SK-N-SH (cell line): Measurements from ENCODE around the gene MTCH1. TPM values are rescaled to one million over a fixed set of nuclear protein-coding genes. Genes with fewer than 3 reads are reported as not detected.

ENCODE experiments used
- CTCF ChIA-PET: fragments of 300-600, 350-600 bp; formaldehyde crosslinking; extraction: SDS; loops from one replicate; lab custom pipeline; 2021; lab: Yijun Ruan, JAX
- POLR2A ChIA-PET: fragments of 350-600 bp; sonication (Branson Sonifier 250); formaldehyde crosslinking; extraction: SDS; loops from one replicate; lab custom pipeline; 2020; ENCODE audit warnings: antibody characterized with exemption, inconsistent platforms; lab: Yijun Ruan, JAX
- DNase-seq: peaks from one replicate; pipeline ENCODE4 v3.0.0; 2012
- H2AFZ ChIP-seq: fragments of 200-600 bp; sonication (generic); 2 replicates; pipeline ENCODE4 v1.8.1; 2016; ENCODE audit warnings: antibody characterized with exemption, mild to moderate bottlenecking, low read depth
- H3F3A ChIP-seq: fragments of 200-600 bp; sonication (generic); replicated peaks from 2 replicates; pipeline ENCODE3; 2016; ENCODE audit warnings: antibody characterized with exemption, mild to moderate bottlenecking; ENCODE audit not compliant: insufficient read depth
- H3K27ac ChIP-seq, 2 experiments: fragments of 200-500 bp in 1 of 2; fragments of 200-600 bp in 1 of 2; sonication (Bioruptor generic) in 1 of 2; sonication (generic), shearing (Covaris generic) in 1 of 2; 2 replicates each; pipeline versions ENCODE4 v1.5.1 to v1.6.1; 2014 to 2016; ENCODE audit warnings: low read depth in 2 of 2, inconsistent platforms in 1 of 2, low read length in 1 of 2, mild to moderate bottlenecking in 1 of 2, mixed read lengths in 1 of 2
- H3K27me3 ChIP-seq: fragments of 200-600 bp; sonication (generic), shearing (Covaris generic); 2 replicates; pipeline ENCODE4 v1.6.1; 2016; ENCODE audit warnings: mixed run types; ENCODE audit not compliant: insufficient read depth
- H3K36me3 ChIP-seq, 2 experiments: fragments of 200-500 bp in 1 of 2; fragments of 200-600 bp in 1 of 2; sonication (Bioruptor generic) in 1 of 2; sonication (generic) in 1 of 2; replicated peaks in 1 of 2; 2 replicates each; pipeline versions ENCODE3 to v1.5.1; 2014 to 2016; ENCODE audit warnings: low read length in 1 of 2, mild to moderate bottlenecking in 1 of 2; ENCODE audit not compliant: insufficient read depth in 2 of 2, control insufficient read depth in 1 of 2
- H3K4me1 ChIP-seq, 2 experiments: fragments of 200-500 bp in 1 of 2; fragments of 200-600 bp in 1 of 2; sonication (Bioruptor generic) in 1 of 2; sonication (generic), shearing (Covaris generic) in 1 of 2; 2 replicates each; pipeline versions ENCODE4 v1.5.1 to v1.6.1; 2014 to 2016; ENCODE audit warnings: low read depth in 1 of 2, low read length in 1 of 2, mixed run types in 1 of 2; ENCODE audit not compliant: insufficient read depth in 2 of 2, control insufficient read depth in 1 of 2
- H3K4me2 ChIP-seq: fragments of 200-600 bp; sonication (generic), shearing (Covaris generic); 2 replicates; pipeline ENCODE4 v1.6.1; 2017; ENCODE audit warnings: mixed run types
- H3K4me3 ChIP-seq, 2 experiments: fragments of 200-500 bp in 1 of 2; fragments of 200-600 bp in 1 of 2; sonication (Bioruptor generic) in 1 of 2; sonication (generic), shearing (Covaris generic) in 1 of 2; 2 replicates each; pipeline versions ENCODE4 v1.5.1 to v1.8.1; 2014 to 2016; ENCODE audit warnings: low read depth in 2 of 2, inconsistent platforms in 1 of 2, low read length in 1 of 2, mild to moderate bottlenecking in 1 of 2, mixed read lengths in 1 of 2, moderate library complexity in 1 of 2
- H3K79me2 ChIP-seq: fragments of 200-600 bp; sonication (generic); 2 replicates; pipeline ENCODE4 v1.8.1; 2017; ENCODE audit warnings: mild to moderate bottlenecking; ENCODE audit not compliant: insufficient read depth
- H3K9ac ChIP-seq: fragments of 200-600 bp; sonication (generic); 2 replicates; pipeline ENCODE4 v1.6.1; 2017; ENCODE audit warnings: mixed run types
- H3K9me2 ChIP-seq: fragments of 200-600 bp; sonication (generic); 2 replicates; pipeline ENCODE4 v1.6.1; 2017; ENCODE audit warnings: mixed run types
- H3K9me3 ChIP-seq: fragments of 200-600 bp; sonication (generic); 2 replicates; pipeline ENCODE4 v1.6.1; 2017; ENCODE audit warnings: mixed run types, mild to moderate bottlenecking, moderate library complexity
- H4K20me1 ChIP-seq: fragments of 200-600 bp; sonication (generic); 2 replicates; pipeline ENCODE4 v1.6.1; 2017; ENCODE audit warnings: mild to moderate bottlenecking, mixed run types; ENCODE audit not compliant: insufficient read depth
- CHD2 ChIP-seq: fragments of 150-350 bp; IDR thresholded peaks from 2 replicates; pipeline ENCODE4 v1.6.1; 2018; ENCODE audit warnings: low read length; ENCODE audit not compliant: partially characterized antibody
- ELF1 ChIP-seq: IDR thresholded peaks from 2 replicates; pipeline ENCODE4 v1.4.0; 2012
- FOSL2 ChIP-seq: IDR thresholded peaks from 2 replicates; pipeline ENCODE4 v1.4.0; 2012; ENCODE audit warnings: low read depth, mild to moderate bottlenecking, moderate library complexity, borderline replicate concordance
- FOXM1 ChIP-seq: IDR thresholded peaks from 2 replicates; pipeline ENCODE4 v1.4.0; 2012; ENCODE audit warnings: low read depth, mild to moderate bottlenecking
- GABPA ChIP-seq: IDR thresholded peaks from 2 replicates; pipeline ENCODE4 v1.4.0; 2012; ENCODE audit warnings: low read depth, mild to moderate bottlenecking
- IRF3 ChIP-seq: fragments of 150-350 bp; IDR thresholded peaks from 2 replicates; pipeline ENCODE4 v1.6.1; 2016; ENCODE audit warnings: mild to moderate bottlenecking, low read depth, low read length
- MAX ChIP-seq: IDR thresholded peaks from 2 replicates; pipeline ENCODE4 v1.4.0; 2012; ENCODE audit warnings: low read depth
- MEF2A ChIP-seq: IDR thresholded peaks from 2 replicates; pipeline ENCODE4 v1.4.0; 2012; ENCODE audit warnings: low read depth, borderline replicate concordance
- NRF1 ChIP-seq: IDR thresholded peaks from 2 replicates; pipeline ENCODE4 v1.6.1; 2012; ENCODE audit warnings: low read depth, mild to moderate bottlenecking, low read length
- RCOR1 ChIP-seq: fragments of 150-350 bp; IDR thresholded peaks from 2 replicates; pipeline ENCODE4 v1.6.1; 2017; ENCODE audit warnings: antibody characterized with exemption, low read length
- SIN3A ChIP-seq: IDR thresholded peaks from 2 replicates; pipeline ENCODE4 v1.6.1; 2012; ENCODE audit warnings: low read depth, mild to moderate bottlenecking, low read length, moderate library complexity, borderline replicate concordance
- SMC3 ChIP-seq: IDR thresholded peaks from 2 replicates; pipeline ENCODE4 v1.6.1; 2012; ENCODE audit warnings: low read depth, low read length, improper control_type of control experiment
- TEAD4 ChIP-seq: IDR thresholded peaks from 2 replicates; pipeline ENCODE4 v1.4.0; 2012; ENCODE audit warnings: mild to moderate bottlenecking, borderline replicate concordance; ENCODE audit not compliant: insufficient read depth
- USF2 ChIP-seq: fragments of 150-350 bp; IDR thresholded peaks from 2 replicates; pipeline ENCODE4 v1.6.1; 2017; ENCODE audit warnings: antibody characterized with exemption, low read length, low read depth, borderline replicate concordance
- YY1 ChIP-seq: IDR thresholded peaks from 2 replicates; pipeline ENCODE4 v1.4.0; 2012; ENCODE audit warnings: low read depth, mild to moderate bottlenecking
- WGBS: methylation state at CpG from one replicate; pipeline ENCODE4 v1.1.6; 2017; ENCODE audit warnings: low lambda C conversion rate; 5-methylcytosine and 5-hydroxymethylcytosine counted together
- polyA plus RNA-seq, 3 experiments: library from polyadenylated mRNA; depleted of rRNA; stranded (reverse); fragments of >200 nt; gene quantifications; 2 replicates each; pipeline ENCODE4 v1.2.3, GENCODE V29; 2012

The MTCH1 gene
- polyA plus RNA-seq, 1 of the 3 experiments (the other 2 are of a cell fraction), result 151 TPM

GRCh38 chr6:37032239-37032638 is 46.2 kb upstream of the MTCH1 start:
- DNase-seq, result no peak
- ChIA-PET POLR2A (no interaction called here), CTCF (interaction anchor here (4.5 to 36.6 kb wide), 5 partner anchors 2 to 178 kb away, joined by 22 to 678 read pairs (median 431); partner anchors contain the start of gene PIM1)
- no peak for TF ChIP-seq RCOR1
- no peak for TF ChIP-seq MAX
- TF ChIP-seq SIN3A, result no peak
- TF ChIP-seq USF2, result no peak
- TF ChIP-seq CHD2, result no peak
- no peak for TF ChIP-seq NRF1
- no peaks in the 10 kb centered on the region for H3K9me3 ChIP-seq
- WGBS, result 80% methylated on average over 7 of the region's 7 CpGs
- no peaks in the 10 kb centered on the region for H3K9me2 ChIP-seq
- H3K4me1 ChIP-seq, result no peaks in the 10 kb centered on the region
- H3K36me3 ChIP-seq, result no peaks in the 10 kb centered on the region
- no peak overlapping the region for H3K4me2 ChIP-seq
- no peaks in the 10 kb centered on the region for H3K27me3 ChIP-seq
- no peaks in the 10 kb centered on the region for H3F3A ChIP-seq
- H4K20me1 ChIP-seq, result no peaks in the 10 kb centered on the region
- no peak overlapping the region for H2AFZ ChIP-seq
- H3K79me2 ChIP-seq, result no peaks in the 10 kb centered on the region
- no peak overlapping the region for H3K27ac ChIP-seq
- H3K4me3 ChIP-seq, result no peak overlapping the region
- no peak overlapping the region for H3K9ac ChIP-seq

- Histone ChIP-seq H3K9me3 (no peaks in the 10 kb centered on the region), H3K36me3 (no peaks in the 10 kb centered on the region), H2AFZ (no peak overlapping the region), H3K79me2 (no peaks in the 10 kb centered on the region), H3K4me1 (no peaks in the 10 kb centered on the region), H4K20me1 (no peaks in the 10 kb centered on the region), H3K9me2 (no peaks in the 10 kb centered on the region), H3K9ac (no peak overlapping the region), H3K4me2 (no peak overlapping the region), H3F3A (no peaks in the 10 kb centered on the region), H3K27me3 (no peaks in the 10 kb centered on the region), H3K4me3 (no peak overlapping the region), H3K27ac (no peak overlapping the region)
- WGBS, result 69% methylated on average over 2 of the region's 2 CpGs
- ChIA-PET POLR2A (no interaction called here), CTCF (interaction anchor here (1.0 to 36.6 kb wide), 10 partner anchors 1 to 282 kb away, joined by 3 to 678 read pairs (median 17); partner anchors contain the start of genes C6orf89 and PIM1)
- DNase-seq, result no peak
- TF ChIP-seq ELF1 (no peak), TEAD4 (no peak), GABPA (no peak)
Measured at GRCh38 chr6:37030599-37030998, 44.6 kb upstream of the MTCH1 start.

GRCh38 chr6:37029249-37029971 is 43.4 kb upstream of the MTCH1 start:
- H3K27me3 ChIP-seq, result no peaks in the 10 kb centered on the region
- ChIA-PET CTCF (interaction anchor here (0.6 to 36.6 kb wide), 32 partner anchors 0 to 283 kb away, joined by 3 to 678 read pairs (median 5); partner anchors contain the start of genes C6orf89, FGD2 and PIM1), POLR2A (interaction anchor here (1.3 kb wide), 1 partner anchor 142 kb away, joined by 5 read pairs; no protein-coding TSS in a partner anchor)
- no peak overlapping the region for H3K27ac ChIP-seq
- H3K4me2 ChIP-seq, result no peak overlapping the region
- no peak overlapping the region for H3K9ac ChIP-seq
- H3F3A ChIP-seq, result no peaks in the 10 kb centered on the region
- H4K20me1 ChIP-seq, result no peaks in the 10 kb centered on the region
- DNase-seq, result peak; percentile 86
- H3K9me3 ChIP-seq, result no peaks in the 10 kb centered on the region
- no peaks in the 10 kb centered on the region for H3K36me3 ChIP-seq
- WGBS, result 70% methylated on average over 4 of the region's 4 CpGs
- H3K9me2 ChIP-seq, result no peaks in the 10 kb centered on the region
- no peak overlapping the region for H2AFZ ChIP-seq
- H3K4me1 ChIP-seq, result peaks cover 0 to 5% of the 10 kb centered on the region in 2 experiments; a peak in 2 of 4 replicates
- no peak overlapping the region; a peak in 1 of 4 replicates for H3K4me3 ChIP-seq
- H3K79me2 ChIP-seq, result no peaks in the 10 kb centered on the region
- TF ChIP-seq FOSL2 (peak; percentile 61; the same call in 1 of the 2 replicates), IRF3 (no peak), SMC3 (peak; percentile 91), MEF2A (no peak), CHD2 (no peak), FOXM1 (no peak), YY1 (no peak)
